ENCODE data around the gene MARK1. TPM values are rescaled to one million over a fixed set of nuclear protein-coding genes. Genes with fewer than 3 reads are reported as not detected.

Gene MARK1
- total and polyA plus RNA-seq, 10 of the 15 experiments (the other 5 are each of a cell fraction or from before 2014, with no cell fraction given): 0.02 to 0.67 (median 0.12) TPM; not detected in 6

DNA sequence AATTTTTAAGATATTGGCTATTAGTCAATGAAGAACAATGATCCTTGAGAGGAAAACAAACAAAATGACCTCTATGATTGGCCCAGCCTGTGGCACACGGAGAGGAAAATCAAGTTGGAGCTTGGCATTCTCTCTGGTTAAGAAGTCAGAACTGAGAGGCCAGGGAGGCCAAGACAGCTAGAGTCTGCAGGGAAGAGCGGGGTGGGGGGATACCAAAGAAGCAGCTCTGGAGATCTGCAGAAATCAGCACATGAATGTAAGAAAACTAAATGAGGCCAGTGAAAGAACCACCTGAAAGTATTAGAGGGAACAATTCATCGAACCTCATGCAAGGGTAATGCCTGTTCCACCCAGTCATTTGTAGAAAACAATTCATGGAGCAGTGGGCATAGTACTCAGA, 138.4 kb downstream of the MARK1 start (continued):
- TF ChIP-seq, protein P1, sequence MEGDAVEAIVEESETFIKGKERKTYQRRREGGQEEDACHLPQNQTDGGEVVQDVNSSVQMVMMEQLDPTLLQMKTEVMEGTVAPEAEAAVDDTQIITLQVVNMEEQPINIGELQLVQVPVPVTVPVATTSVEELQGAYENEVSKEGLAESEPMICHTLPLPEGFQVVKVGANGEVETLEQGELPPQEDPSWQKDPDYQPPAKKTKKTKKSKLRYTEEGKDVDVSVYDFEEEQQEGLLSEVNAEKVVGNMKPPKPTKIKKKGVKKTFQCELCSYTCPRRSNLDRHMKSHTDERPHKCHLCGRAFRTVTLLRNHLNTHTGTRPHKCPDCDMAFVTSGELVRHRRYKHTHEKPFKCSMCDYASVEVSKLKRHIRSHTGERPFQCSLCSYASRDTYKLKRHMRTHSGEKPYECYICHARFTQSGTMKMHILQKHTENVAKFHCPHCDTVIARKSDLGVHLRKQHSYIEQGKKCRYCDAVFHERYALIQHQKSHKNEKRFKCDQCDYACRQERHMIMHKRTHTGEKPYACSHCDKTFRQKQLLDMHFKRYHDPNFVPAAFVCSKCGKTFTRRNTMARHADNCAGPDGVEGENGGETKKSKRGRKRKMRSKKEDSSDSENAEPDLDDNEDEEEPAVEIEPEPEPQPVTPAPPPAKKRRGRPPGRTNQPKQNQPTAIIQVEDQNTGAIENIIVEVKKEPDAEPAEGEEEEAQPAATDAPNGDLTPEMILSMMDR (IDR thresholded peaks at IDR 0.05 in 2 of 3, conservative IDR thresholded peaks at IDR 0.05 in 1 of 3; ENCODE audit: control insufficient read depth in 2 of 3, extremely low read depth in 1 of 3, insufficient read depth in 1 of 3, low read depth in 3 of 3, low read length in 3 of 3): no peak
- TF ChIP-seq, protein P2, sequence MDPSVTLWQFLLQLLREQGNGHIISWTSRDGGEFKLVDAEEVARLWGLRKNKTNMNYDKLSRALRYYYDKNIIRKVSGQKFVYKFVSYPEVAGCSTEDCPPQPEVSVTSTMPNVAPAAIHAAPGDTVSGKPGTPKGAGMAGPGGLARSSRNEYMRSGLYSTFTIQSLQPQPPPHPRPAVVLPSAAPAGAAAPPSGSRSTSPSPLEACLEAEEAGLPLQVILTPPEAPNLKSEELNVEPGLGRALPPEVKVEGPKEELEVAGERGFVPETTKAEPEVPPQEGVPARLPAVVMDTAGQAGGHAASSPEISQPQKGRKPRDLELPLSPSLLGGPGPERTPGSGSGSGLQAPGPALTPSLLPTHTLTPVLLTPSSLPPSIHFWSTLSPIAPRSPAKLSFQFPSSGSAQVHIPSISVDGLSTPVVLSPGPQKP (IDR thresholded peaks at IDR 0.05; ENCODE audit: low read depth, low read length): no peak

DNA sequence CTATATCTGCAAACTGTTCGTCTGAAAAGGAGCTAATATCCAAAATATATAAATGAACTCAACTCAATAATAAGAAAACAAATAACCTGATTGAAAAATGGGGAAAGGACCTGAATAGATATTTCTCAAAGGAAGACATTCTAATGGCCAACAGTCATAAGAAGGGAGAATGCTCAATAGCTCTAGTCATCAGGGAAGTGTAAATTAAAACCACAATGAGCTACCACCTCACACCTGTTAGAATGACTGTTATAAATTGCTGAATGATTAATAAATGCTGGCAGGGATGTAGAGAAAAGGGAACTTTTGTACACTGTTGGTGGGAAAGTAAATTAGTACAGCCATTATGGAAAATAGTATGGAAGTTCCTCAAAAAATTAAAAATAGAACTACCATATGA, 141.1 kb downstream of the MARK1 start:
- Histone ChIP-seq H3K4me2 (ENCODE audit: control insufficient read depth, insufficient read depth) (no peak overlapping the region), H3K36me3 (ENCODE audit: control insufficient read depth in 2 of 2, insufficient read depth in 2 of 2, low read length in 1 of 2) (no peaks in the 10 kb centered on the region), H3K27me3 (replicated peaks in 1 of 2; ENCODE audit: control insufficient read depth in 2 of 2, insufficient read depth in 2 of 2, low read length in 1 of 2) (no peaks in the 10 kb centered on the region), H3K79me2 (ENCODE audit: control insufficient read depth, insufficient read depth, low read length) (no peaks in the 10 kb centered on the region), H3K9me3 (replicated peaks; ENCODE audit: control insufficient read depth, insufficient read depth, low read length) (no peaks in the 10 kb centered on the region), H3K4me3 (no peak overlapping the region), H3K9ac (ENCODE audit: control insufficient read depth, insufficient read depth, low read length) (no peak overlapping the region), H2AFZ (ENCODE audit: control insufficient read depth, low read depth, low read length) (no peak overlapping the region), H3K4me1 (ENCODE audit: control insufficient read depth, insufficient read depth, low read length) (no peaks in the 10 kb centered on the region), H3K27ac (ENCODE audit: control insufficient read depth, insufficient read depth) (no peak overlapping the region), H4K20me1 (ENCODE audit: control insufficient read depth, insufficient read depth) (no peaks in the 10 kb centered on the region)
- WGBS (ENCODE audit: insufficient coverage, insufficient replicate concordance, low lambda C conversion rate, missing lambda C conversion rate): 81% methylated on average over 1 of the region's 1 CpG
- ChIA-PET SMC1A (ENCODE audit: uncharacterized antibody, unreplicated experiment) (no interaction called here), RAD21 (ENCODE audit: unreplicated experiment) (no interaction called here), POLR2A (no interaction called here), CTCF (interaction anchor here (0.7 to 1.0 kb wide), 3 partner anchors 64 to 388 kb away, joined by 3 read pairs; no protein-coding TSS in a partner anchor)
- DNase-seq (ENCODE audit: low read depth, low spot score) (no peak), FAIRE-seq (no peak), ATAC-seq (no peak)
- in situ Hi-C loops (cut with MboI): no loop called here
- BruUV-seq (replicated peaks): no TSS peak
- TF ChIP-seq ZNF217 (IDR thresholded peaks at IDR 0.05): no peak
- TF ChIP-seq MYB (IDR thresholded peaks at IDR 0.05; ENCODE audit: borderline replicate concordance, low read depth, low read length): no peak
- TF ChIP-seq WRNIP1 (IDR thresholded peaks at IDR 0.05; ENCODE audit: borderline replicate concordance, low read depth, low read length): no peak
- TF ChIP-seq SRF (IDR thresholded peaks at IDR 0.05; ENCODE audit: low read depth in 2 of 2, low read length in 2 of 2): no peak
- no peak for TF ChIP-seq ZNF24 (IDR thresholded peaks at IDR 0.05)
- no peak for TF ChIP-seq EZH2 (IDR thresholded peaks at IDR 0.05; ENCODE audit: borderline replicate concordance, control insufficient read depth, low read depth, low read length)
- TF ChIP-seq ESRRA (IDR thresholded peaks at IDR 0.05; ENCODE audit: low read length): no peak
- no peak for TF ChIP-seq NFYB (IDR thresholded peaks at IDR 0.05; ENCODE audit: insufficient read depth, low read depth, low read length)
- no peak for TF ChIP-seq TCF12 (IDR thresholded peaks at IDR 0.05; ENCODE audit: low read depth, low read length)
- no peak for TF ChIP-seq ZNF207 (IDR thresholded peaks at IDR 0.05; ENCODE audit: borderline replicate concordance)
- TF ChIP-seq CBX5 (IDR thresholded peaks at IDR 0.05; ENCODE audit: low read depth): no peak
- TF ChIP-seq, protein P3, sequence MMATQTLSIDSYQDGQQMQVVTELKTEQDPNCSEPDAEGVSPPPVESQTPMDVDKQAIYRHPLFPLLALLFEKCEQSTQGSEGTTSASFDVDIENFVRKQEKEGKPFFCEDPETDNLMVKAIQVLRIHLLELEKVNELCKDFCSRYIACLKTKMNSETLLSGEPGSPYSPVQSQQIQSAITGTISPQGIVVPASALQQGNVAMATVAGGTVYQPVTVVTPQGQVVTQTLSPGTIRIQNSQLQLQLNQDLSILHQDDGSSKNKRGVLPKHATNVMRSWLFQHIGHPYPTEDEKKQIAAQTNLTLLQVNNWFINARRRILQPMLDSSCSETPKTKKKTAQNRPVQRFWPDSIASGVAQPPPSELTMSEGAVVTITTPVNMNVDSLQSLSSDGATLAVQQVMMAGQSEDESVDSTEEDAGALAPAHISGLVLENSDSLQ (IDR thresholded peaks at IDR 0.05): no peak
- TF ChIP-seq NR2F1 (conservative IDR thresholded peaks at IDR 0.05): no peak
- TF ChIP-seq HDAC2 (IDR thresholded peaks at IDR 0.05): no peak
- TF ChIP-seq PAX5 (IDR thresholded peaks at IDR 0.05; ENCODE audit: borderline replicate concordance, low read depth, low read length): no peak
- no peak for TF ChIP-seq MTA3 (IDR thresholded peaks at IDR 0.05; ENCODE audit: borderline replicate concordance, low read length)
- no peak for TF ChIP-seq SP1 (IDR thresholded peaks at IDR 0.05; ENCODE audit: low read depth, low read length)
- no peak for TF ChIP-seq CREM (IDR thresholded peaks at IDR 0.05; ENCODE audit: low read depth)
- TF ChIP-seq SMC3 (IDR thresholded peaks at IDR 0.05; ENCODE audit: borderline replicate concordance, low read length): no peak
- intact Hi-C loops (cut with micrococcal nuclease; ENCODE audit: unreplicated experiment): no loop called here

Measured in GM12878 (cell line).